Middle frontal gyrus (tissue), 1 donor: ENCODE measurements around the gene AP2A1.
"Not testable (repeated sequence)": the region's sequence is repeated elsewhere in the genome, so short reads cannot be mapped to it uniquely, and the experiment has no call there.

Source experiments
- DNase-seq: peaks from one replicate; pipeline ENCODE4 v3.0.0-alpha.2; 2015; ENCODE audit warnings: low spot score; ENCODE audit errors: extremely low spot score

The AP2A1 gene

GRCh38 chr19:49812452-49812996 lies 45.7 kb downstream of the AP2A1 start:
- DNase-seq = no peak

DNA sequence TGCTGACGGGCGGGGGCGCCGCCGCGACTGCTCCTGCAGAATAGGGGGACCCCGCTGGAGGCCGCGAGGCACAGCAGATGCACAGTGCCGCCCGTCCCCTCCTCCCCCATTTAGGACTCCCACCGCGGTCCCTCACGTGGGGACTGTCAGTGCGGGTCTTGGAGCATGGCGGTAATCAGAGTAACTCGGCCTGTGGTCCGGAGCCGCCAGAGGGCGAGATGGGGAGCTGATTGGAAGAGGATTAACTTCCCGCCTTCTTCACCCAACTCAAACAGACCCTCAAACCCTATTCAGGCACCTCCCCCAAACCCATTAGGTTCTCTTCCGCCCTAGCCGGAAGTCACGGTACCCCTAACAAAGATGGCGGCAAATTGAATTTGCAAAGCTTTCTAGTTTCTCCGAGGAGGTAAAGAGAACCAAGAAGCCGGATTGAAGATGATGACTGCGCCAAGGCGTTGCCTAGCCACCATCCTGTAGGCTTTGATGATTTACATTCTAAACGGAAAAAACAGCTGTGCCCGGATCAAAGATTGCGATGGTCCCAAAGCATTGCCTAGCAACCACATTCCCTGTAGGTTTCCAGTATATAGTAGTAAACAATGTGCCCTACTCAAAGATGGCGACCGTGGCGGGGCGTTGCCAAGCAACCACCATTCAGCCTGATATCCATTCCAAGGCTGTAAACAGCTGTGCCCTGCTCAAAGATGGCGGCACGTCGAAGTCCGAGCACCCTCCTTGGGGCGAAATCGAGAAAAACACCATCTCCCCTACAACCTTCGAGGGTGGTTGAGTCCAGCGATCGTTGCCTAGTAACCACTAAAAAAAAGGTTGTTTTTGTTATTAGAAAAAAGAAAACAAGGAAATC lies 46.4 kb downstream of the AP2A1 start, which contains the start of gene FUZ:
FUZ (minus strand) TSS at position 296 of the 865 bp plus-strand sequence; CDS start at position 110, 186 bp downstream.
- DNase-seq = peak; percentile 95

DNA sequence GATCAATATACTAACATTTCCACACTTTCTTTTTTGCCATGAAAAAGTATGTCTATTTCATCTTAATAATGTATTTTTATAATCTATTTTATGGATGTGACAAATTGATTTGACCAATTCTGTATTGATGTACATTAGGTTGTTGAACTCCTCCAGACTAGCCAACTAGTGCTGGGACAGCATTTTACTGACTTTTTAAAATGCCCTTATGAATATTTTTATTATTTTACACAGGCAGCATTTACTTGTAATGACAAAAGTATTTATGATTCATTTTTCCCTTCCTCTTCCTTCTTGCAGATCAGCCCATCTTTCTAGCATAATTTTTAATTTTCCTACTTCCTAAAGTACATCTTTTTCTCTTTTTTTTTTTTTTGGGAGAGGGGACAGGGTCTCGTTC lies 47.2 kb downstream of the AP2A1 start:
- DNase-seq = no peak

DNA sequence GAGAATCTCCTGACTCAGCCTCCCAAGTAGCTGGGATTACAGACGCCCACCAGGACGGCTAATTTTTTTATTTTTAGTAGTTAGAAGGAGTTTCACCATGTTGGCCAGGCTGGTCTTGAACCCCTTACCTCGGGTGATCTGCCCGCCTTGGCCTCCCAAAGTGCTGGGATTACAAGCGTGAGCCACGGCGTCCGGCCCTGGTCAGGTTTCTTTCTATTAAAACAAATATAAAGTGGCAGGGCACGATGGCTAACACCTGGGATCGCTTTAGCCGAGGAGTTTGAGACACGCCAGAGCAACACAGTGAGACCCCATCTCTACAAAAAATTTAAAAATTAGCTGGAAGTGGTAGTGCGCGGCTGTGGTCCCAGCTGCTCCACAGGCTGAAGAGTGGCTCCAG lies 49.8 kb downstream of the AP2A1 start:
- no peak for DNase-seq

GRCh38 chr19:49817964-49818648 lies 51.3 kb downstream of the AP2A1 start, which contains the start of gene MED25:
TSS of gene MED25 (plus strand) at chr19:49818289. CDS start at chr19:49818342, 53 bp downstream.
- DNase-seq = peak; percentile 79

DNA sequence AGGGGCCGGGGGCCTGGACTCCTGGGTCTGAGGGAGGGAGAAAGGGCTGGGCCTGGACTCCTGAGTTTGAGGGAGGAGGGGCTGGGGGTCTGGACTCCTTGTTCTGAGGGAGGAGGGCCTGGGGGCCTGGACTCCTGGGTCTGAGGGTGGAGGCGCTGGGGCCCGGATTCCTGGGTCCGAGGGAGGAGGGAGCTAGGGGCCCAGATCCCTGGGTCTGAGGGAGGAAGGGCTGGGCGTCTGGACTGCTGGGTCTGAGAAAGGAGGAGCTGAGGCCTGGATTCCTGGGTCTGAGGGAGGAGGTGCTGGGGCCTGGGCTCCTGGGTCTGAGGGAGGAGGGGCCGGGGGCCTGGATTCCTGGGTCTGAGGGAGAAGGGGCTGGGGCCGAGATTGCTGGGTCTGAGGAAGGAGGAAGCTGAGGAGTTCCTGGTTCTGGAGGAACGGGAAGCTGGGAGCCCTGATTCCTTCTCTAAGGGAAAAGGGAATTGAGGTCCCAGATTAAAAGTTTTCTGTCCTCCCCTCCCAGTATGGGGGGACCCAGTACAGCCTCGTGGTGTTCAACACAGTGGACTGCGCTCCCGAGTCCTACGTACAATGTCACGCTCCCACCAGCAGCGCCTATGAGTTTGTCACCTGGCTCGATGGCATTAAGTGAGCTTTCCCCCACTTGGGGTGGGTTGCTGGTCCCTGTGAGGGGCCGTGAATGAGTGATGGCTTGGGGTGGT lies 52.0 kb downstream of the AP2A1 start:
- no peak for DNase-seq

DNA sequence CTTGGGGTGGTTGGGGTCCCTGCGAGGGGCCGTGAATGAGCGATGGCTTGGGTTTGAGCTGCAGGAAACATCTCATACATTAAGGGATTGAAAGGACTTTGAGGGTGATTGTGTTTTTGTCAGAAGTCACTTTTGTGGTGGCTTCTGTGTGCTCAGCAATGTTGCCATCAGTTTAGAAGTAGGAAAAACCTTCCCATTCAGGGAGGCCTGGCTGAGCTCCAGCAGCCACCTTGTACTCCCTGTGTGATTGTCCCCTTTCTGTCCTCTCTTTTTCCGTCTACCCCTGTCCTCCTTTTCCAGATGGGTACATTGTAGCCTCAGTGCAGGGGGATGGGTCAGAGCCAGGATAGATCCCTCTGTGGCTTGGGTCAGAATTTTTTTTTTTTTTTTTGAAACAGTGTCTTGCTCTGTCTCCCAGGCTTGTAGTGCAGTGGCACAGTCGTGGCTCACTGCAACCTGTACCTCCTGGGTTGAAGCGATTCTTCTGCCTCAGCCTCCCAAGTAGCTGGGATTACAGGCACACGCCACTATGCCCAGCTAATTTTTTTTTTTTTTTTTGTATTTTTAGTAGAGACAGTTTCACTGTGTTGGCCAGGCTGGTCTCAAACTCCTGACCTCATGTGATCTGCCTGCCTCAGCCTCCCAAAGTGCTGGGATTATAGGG lies 52.8 kb downstream of the AP2A1 start:
- DNase-seq = not testable (repeated sequence)

DNA sequence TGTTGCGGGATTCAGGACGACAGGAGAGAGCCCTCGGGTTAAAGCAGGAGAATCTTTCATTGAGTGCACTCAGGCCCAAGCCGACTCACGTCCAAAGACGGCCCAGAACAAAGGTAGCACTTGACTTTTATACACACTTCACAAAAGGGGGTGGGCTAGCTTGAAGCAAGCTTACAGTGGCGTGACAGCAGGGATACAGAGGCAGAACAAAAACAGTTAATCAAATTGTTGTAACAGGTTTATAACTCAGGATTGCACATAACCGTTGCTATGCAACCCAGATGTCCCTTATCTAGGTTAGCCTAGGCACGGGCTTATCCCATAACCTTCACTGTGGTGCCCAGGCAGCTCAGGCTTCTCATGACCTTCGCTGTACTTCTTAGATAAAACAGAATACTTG lies 53.3 kb downstream of the AP2A1 start:
- DNase-seq = no peak

GRCh38 chr19:49823472-49823871 lies 56.7 kb downstream of the AP2A1 start:
- no peak for DNase-seq

- no peak for DNase-seq
Observed at GRCh38 chr19:49824662-49825061, 57.9 kb downstream of the AP2A1 start.

- no peak for DNase-seq
Observed at GRCh38 chr19:49827034-49827433, 60.2 kb downstream of the AP2A1 start.

GRCh38 chr19:49829200-49829599 lies 62.4 kb downstream of the AP2A1 start:
- no peak for DNase-seq

GRCh38 chr19:49829721-49830120 lies 62.9 kb downstream of the AP2A1 start:
- no peak for DNase-seq

GRCh38 chr19:49830766-49831165 lies 64.0 kb downstream of the AP2A1 start:
- no peak for DNase-seq

DNA sequence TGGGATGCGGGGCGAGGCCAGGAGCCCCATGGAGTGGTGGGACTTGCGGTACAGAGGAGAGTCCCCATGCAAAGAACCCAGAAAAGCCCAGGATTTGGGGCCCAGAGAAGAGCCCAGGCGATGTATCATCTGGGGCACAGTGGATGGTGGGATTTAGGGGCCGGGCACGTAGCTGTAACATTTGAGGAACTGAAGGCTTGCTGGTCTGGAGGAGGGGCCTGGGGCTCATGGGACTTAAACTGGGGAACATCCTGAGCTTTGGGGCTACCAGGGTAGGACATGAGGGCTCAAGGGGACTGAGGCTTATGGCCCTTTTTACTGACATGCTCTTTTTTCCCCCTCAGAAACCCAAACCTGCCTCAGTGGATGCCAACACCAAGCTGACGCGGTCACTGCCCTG lies 64.8 kb downstream of the AP2A1 start:
- no peak for DNase-seq

GRCh38 chr19:49832556-49832955 lies 65.8 kb downstream of the AP2A1 start:
- DNase-seq = no peak

- no peak for DNase-seq
Observed at GRCh38 chr19:49833599-49833998, 66.8 kb downstream of the AP2A1 start.

DNA sequence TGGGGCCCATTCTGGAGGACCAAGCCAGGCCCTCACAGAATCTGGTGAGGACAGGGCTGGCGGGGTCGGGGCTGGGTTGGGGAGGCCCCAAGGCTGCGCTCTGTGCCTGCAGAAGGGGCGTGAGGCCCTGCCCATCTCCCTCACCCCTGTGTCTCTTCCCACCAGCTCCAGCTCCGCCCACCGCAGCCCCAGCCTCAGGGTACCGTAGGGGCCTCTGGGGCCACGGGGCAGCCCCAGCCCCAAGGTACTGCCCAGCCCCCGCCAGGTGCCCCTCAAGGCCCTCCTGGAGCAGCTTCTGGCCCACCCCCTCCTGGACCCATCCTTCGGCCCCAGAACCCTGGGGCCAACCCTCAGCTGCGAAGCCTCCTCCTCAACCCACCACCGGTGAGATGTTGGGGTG lies 68.8 kb downstream of the AP2A1 start:
- DNase-seq = no peak

DNA sequence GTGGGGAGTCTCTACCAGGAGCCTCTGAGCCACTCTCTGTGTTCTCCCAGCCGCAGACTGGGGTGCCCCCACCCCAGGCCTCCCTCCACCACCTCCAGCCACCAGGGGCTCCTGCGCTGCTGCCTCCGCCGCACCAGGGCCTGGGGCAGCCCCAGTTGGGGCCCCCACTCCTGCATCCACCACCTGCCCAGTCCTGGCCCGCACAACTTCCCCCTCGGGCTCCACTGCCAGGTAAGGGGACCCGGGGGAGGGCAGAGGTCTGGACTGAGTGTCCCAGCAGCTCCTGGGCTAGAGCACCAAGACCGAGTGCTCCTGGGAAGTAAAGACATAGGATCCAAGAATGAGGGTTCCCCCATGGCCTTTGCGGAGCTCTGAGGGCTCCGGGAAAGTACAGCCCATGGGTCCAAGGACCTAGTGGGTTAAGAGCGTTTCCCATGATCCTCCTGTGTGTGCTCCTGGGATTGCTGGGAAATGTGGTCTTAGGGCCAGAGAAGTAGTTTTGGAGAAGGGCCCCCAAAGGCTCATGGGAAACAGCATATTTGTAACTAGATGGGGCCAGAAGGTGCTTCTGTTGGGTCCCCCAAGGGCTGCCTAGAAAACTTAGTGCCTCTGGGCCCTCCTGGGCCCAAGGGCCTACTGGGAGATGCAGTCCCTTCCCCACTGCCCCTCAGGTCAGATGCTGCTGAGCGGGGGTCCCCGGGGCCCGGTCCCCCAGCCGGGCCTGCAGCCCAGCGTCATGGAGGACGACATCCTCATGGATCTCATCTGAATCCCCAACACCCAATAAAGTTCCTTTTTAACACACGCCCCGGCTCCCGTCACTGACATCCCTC lies 69.6 kb downstream of the AP2A1 start:
- DNase-seq = no peak

DNA sequence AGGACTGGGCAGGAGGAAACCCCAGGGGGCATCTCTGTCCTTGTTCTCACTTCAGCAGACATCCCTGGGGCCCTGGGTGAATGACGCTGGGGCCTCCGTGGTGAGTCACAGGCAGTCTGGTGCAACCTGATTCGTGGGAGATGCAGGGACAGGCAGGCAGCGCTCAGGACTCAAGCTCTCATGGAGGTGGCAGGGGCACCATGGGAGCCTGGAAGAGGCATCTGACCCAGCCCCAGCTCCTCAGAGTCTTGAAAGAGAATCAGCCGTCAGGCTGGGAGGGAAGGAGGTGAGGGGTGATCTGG lies 70.2 kb downstream of the AP2A1 start:
- no peak for DNase-seq
